HG02981 (cell line): ENCODE measurements around the gene SSNA1.
A peak's percentile ranks its signal among the peaks of the same experiment; 100 is the strongest.
"Not testable (repeated sequence)": the region's sequence is repeated elsewhere in the genome, so short reads cannot be mapped to it uniquely, and the experiment has no call there.

Source experiments
- ATAC-seq: cut with Tn5 transposase; IDR thresholded peaks from one replicate; pipeline ENCODE4 v1.9.1; 2021; ENCODE audit warnings: mild to moderate bottlenecking, moderate library complexity; ENCODE audit not compliant: unreplicated experiment

The SSNA1 gene

GRCh38 chr9:137229903-137230704, 41.6 kb downstream of the SSNA1 start:
- no peak for ATAC-seq

- ATAC-seq: no peak
Observed at GRCh38 chr9:137230705-137231371, 42.4 kb downstream of the SSNA1 start, which contains the start of gene SLC34A3. SLC34A3 (plus strand) TSS chr9:137230901; CDS start chr9:137231703, 802 bp downstream.

- ATAC-seq: no peak
Observed at GRCh38 chr9:137231372-137232039, 43.0 kb downstream of the SSNA1 start.

- ATAC-seq: no peak
Observed at GRCh38 chr9:137232101-137232500, 43.6 kb downstream of the SSNA1 start.

GRCh38 chr9:137232510-137232909, 44.0 kb downstream of the SSNA1 start:
- ATAC-seq: no peak

- ATAC-seq: no peak
Observed at GRCh38 chr9:137233143-137233980, 44.9 kb downstream of the SSNA1 start.

GRCh38 chr9:137234055-137234697, 45.7 kb downstream of the SSNA1 start:
- ATAC-seq: no peak

GRCh38 chr9:137234758-137235423, 46.4 kb downstream of the SSNA1 start:
- no peak for ATAC-seq

GRCh38 chr9:137235424-137236237, 47.2 kb downstream of the SSNA1 start:
- ATAC-seq: no peak

- ATAC-seq: peak; percentile 21
Observed at GRCh38 chr9:137236238-137236935, 47.9 kb downstream of the SSNA1 start.

- ATAC-seq: no peak
Observed at GRCh38 chr9:137236936-137237421, 48.5 kb downstream of the SSNA1 start.

GRCh38 chr9:137237759-137238726, 49.6 kb downstream of the SSNA1 start:
- ATAC-seq: no peak

GRCh38 chr9:137239541-137240200, 51.2 kb downstream of the SSNA1 start:
- not testable (repeated sequence) for ATAC-seq
